ENCODE measurements around the gene ASL. TPM values are rescaled to one million over a fixed set of nuclear protein-coding genes. Genes with fewer than 3 reads are reported as not detected.
A peak's percentile ranks its signal among the peaks of the same experiment; 100 is the strongest.
"Not testable (repeated sequence)": the region's sequence is repeated elsewhere in the genome, so short reads cannot be mapped to it uniquely, and the experiment has no call there.

The ASL gene
- 35.9 and 37.5 TPM in 2 replicates for total RNA-seq
- long read RNA-seq, transcript ASL-201 (17 exons, 2,143 nt): major isoform, 38 of 87 reads
- long read RNA-seq, transcript ASL-205 (16 exons, 1,622 nt): minor isoform, 13 of 87 reads
- long read RNA-seq, partial matches to known transcripts: 9 of 87 reads
- long read RNA-seq, other reads (novel, unspliced or antisense): 27 of 87 reads

DNA sequence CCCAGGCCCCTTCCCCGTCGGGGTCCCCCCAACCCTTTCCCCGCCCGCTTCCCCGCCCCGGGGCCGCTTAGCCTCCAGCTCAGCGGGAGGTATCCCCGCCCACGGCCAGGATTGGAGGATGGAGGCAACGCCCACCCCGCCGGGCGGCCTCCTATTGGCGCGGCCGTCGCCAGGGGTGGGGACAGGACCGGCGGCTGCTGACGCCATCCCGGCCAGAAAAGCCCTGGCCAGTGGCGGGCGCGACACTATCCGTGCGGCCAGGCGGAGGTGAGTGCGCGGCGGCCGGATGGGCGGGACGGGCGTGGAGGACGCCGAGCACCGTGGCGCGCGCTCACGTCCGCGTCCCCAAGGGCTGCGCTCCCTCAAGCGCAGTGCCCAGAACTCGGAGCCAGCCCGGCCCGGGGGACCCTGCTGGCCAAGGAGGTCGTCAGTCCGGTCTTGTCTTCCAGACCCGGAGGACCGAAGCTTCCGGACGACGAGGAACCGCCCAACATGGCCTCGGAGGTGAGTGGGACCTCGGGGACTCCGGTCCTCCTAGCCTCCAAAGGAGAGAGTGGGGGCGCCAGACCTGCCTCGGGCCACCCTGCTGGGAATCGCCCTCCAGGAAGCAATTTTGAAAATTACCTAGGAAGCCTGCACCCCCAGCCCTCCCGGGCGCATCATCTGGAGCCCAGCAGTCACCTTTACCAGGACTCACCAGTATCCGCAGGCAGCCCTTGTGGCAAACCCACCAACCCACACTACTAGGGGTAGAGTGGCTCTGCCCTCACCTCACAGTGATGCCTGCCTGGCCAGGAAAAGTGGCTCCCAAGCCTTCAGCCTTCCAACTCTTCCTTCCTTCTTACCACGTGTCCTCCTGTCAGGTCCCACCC is at the start of gene ASL:
Gene ASL (plus strand): TSS at position 230 of the 872 bp plus-strand sequence. CDS start 263 bp downstream, at position 493.
- peak within 1 kb of the TSS; percentile 92 for H3K27ac Mint-ChIP-seq
- H3K9me3 Mint-ChIP-seq (ENCODE audit: low read depth): no peaks in the 10 kb centered on the region
- no peak for TF ChIP-seq CTCF (IDR thresholded peaks at IDR 0.05; ENCODE audit: unreplicated experiment)
- peaks cover 7% of the 10 kb centered on the region for H3K27me3 Mint-ChIP-seq
- peak; percentile 91 for DNase-seq (ENCODE audit: low spot score, unreplicated experiment)
- H3K4me3 Mint-ChIP-seq (ENCODE audit: low read depth): peak within 1 kb of the TSS; percentile 88
- peaks cover 10% of the 10 kb centered on the region for H3K4me1 Mint-ChIP-seq (ENCODE audit: low read depth)
- no peaks in the 10 kb centered on the region for H3K36me3 Mint-ChIP-seq (ENCODE audit: insufficient read depth)

GRCh38 chr7:66028342-66028741 is 47.3 kb upstream of the ASL start:
- H3K36me3 Mint-ChIP-seq (ENCODE audit: insufficient read depth); H3K9me3 Mint-ChIP-seq (ENCODE audit: low read depth); H3K4me1 Mint-ChIP-seq (ENCODE audit: low read depth); DNase-seq (ENCODE audit: low spot score, unreplicated experiment); H3K27me3 Mint-ChIP-seq; H3K27ac Mint-ChIP-seq; H3K4me3 Mint-ChIP-seq (ENCODE audit: low read depth): not testable (repeated sequence)

- Mint-ChIP-seq H3K9me3 (ENCODE audit: low read depth) (no peaks in the 10 kb centered on the region), H3K36me3 (ENCODE audit: insufficient read depth) (no peaks in the 10 kb centered on the region), H3K4me1 (ENCODE audit: low read depth) (peaks cover 24% of the 10 kb centered on the region), H3K4me3 (ENCODE audit: low read depth) (no peak overlapping the region), H3K27me3 (no peaks in the 10 kb centered on the region), H3K27ac (no peak overlapping the region)
- DNase-seq (ENCODE audit: low spot score, unreplicated experiment): no peak
- TF ChIP-seq CTCF (IDR thresholded peaks at IDR 0.05; ENCODE audit: unreplicated experiment): no peak
These were observed 41.9 kb upstream of the ASL start for GRCh38 chr7:66033471-66034385.

- not testable (repeated sequence) for DNase-seq (ENCODE audit: low spot score, unreplicated experiment); H3K9me3 Mint-ChIP-seq (ENCODE audit: low read depth); H3K27ac Mint-ChIP-seq; H3K4me3 Mint-ChIP-seq (ENCODE audit: low read depth); H3K27me3 Mint-ChIP-seq; H3K36me3 Mint-ChIP-seq (ENCODE audit: insufficient read depth)
- peaks cover 27% of the 10 kb centered on the region for H3K4me1 Mint-ChIP-seq (ENCODE audit: low read depth)
These were observed 41.1 kb upstream of the ASL start for GRCh38 chr7:66034436-66035010.

GRCh38 chr7:66036382-66036781 is 39.2 kb upstream of the ASL start:
- Mint-ChIP-seq H3K36me3 (ENCODE audit: insufficient read depth) (no peaks in the 10 kb centered on the region), H3K9me3 (ENCODE audit: low read depth) (no peaks in the 10 kb centered on the region), H3K27me3 (peaks cover 5% of the 10 kb centered on the region), H3K27ac (no peak overlapping the region), H3K4me1 (ENCODE audit: low read depth) (peaks cover 27% of the 10 kb centered on the region), H3K4me3 (ENCODE audit: low read depth) (no peak overlapping the region)
- no peak for DNase-seq (ENCODE audit: low spot score, unreplicated experiment)
- no peak for TF ChIP-seq CTCF (IDR thresholded peaks at IDR 0.05; ENCODE audit: unreplicated experiment)

DNA sequence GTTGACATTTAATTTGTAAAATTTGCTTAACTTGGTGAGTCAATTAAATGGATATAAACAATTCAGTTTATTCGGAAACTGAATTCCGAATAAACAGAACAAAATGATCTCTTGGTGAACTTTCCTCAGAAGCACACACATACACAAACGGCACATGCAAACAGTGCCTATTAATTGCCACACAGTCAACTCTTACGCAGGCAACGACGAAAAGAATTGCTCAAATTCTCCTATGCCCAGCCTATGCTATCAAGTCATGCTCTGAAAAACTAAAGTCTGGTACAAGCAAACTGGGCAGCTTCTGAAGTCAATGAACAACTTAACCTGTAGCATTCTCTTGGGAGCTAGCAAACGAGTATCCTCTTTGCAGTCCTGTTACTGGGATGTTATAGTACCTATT is 38.8 kb upstream of the ASL start:
- H3K27me3 Mint-ChIP-seq: peaks cover 8% of the 10 kb centered on the region
- H3K4me3 Mint-ChIP-seq (ENCODE audit: low read depth): no peak overlapping the region
- no peaks in the 10 kb centered on the region for H3K36me3 Mint-ChIP-seq (ENCODE audit: insufficient read depth)
- DNase-seq (ENCODE audit: low spot score, unreplicated experiment): no peak
- H3K4me1 Mint-ChIP-seq (ENCODE audit: low read depth): peaks cover 27% of the 10 kb centered on the region
- TF ChIP-seq CTCF (IDR thresholded peaks at IDR 0.05; ENCODE audit: unreplicated experiment): no peak
- no peaks in the 10 kb centered on the region for H3K9me3 Mint-ChIP-seq (ENCODE audit: low read depth)
- H3K27ac Mint-ChIP-seq: no peak overlapping the region
